Fibroblast of lung (primary cell): ENCODE measurements around the gene ATF4.

ENCODE experiments used
- EZH2 ChIP-seq: IDR thresholded peaks from 2 replicates; pipeline ENCODE4 v1.5.1; 2012; ENCODE audit warnings: low read length, control low read depth, mild to moderate bottlenecking; ENCODE audit errors: missing control alignments
- TF ChIP-seq, protein P1 (sequence below), 2 donors: IDR thresholded peaks in 1 of 2; conservative IDR thresholded peaks in 1 of 2; 1 replicate in 1 of 2; 2 replicates in 1 of 2; pipeline ENCODE4 v1.5.1; 2011 to 2012; ENCODE audit warnings: low read length in 2 of 2, control low read depth in 1 of 2, inconsistent platforms in 1 of 2, low read depth in 1 of 2, mild to moderate bottlenecking in 1 of 2

DNA sequence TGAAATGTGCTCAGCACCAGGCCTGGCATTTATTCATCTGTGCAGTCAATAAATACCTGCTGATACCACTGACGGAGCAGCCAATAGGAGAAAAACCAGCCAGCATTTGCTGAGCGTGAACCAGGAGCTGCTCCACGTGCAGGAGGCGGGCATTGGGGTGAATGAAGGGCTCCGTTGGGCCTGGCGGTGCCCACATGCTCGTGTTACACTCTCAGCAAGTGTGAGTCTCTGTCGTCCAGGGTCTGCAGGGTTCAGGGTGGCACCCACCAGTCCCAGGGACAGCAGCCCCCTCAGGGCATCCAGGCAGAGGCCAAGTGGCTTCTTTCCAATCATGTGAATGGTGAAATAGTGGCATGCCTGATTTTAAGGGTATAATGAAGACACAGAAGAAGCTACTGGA lies 16.3 kb downstream of the ATF4 start:
- TF ChIP-seq, protein P1, sequence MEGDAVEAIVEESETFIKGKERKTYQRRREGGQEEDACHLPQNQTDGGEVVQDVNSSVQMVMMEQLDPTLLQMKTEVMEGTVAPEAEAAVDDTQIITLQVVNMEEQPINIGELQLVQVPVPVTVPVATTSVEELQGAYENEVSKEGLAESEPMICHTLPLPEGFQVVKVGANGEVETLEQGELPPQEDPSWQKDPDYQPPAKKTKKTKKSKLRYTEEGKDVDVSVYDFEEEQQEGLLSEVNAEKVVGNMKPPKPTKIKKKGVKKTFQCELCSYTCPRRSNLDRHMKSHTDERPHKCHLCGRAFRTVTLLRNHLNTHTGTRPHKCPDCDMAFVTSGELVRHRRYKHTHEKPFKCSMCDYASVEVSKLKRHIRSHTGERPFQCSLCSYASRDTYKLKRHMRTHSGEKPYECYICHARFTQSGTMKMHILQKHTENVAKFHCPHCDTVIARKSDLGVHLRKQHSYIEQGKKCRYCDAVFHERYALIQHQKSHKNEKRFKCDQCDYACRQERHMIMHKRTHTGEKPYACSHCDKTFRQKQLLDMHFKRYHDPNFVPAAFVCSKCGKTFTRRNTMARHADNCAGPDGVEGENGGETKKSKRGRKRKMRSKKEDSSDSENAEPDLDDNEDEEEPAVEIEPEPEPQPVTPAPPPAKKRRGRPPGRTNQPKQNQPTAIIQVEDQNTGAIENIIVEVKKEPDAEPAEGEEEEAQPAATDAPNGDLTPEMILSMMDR (conservative IDR thresholded peaks at IDR 0.05 in 1 of 2, IDR thresholded peaks at IDR 0.05 in 1 of 2; ENCODE audit: low read depth in 1 of 2, low read length in 2 of 2) = no peak
- TF ChIP-seq EZH2 = no peak
